ENCODE results near the gene TRIM67.

Gene TRIM67

GRCh38 chr1:231162970-231163829, 1.3 kb downstream of the TRIM67 start:
- ChIA-PET CTCF (no interaction called here), POLR2A (no interaction called here)
- no peak for TF ChIP-seq CTCF (IDR thresholded peaks at IDR 0.05; ENCODE audit: control extremely low read depth, extremely low read depth, low read depth, missing control alignments)
- no peak for DNase-seq (ENCODE audit: extremely low spot score)

GRCh38 chr1:231163830-231164427, 2.1 kb downstream of the TRIM67 start:
- TF ChIP-seq CTCF (IDR thresholded peaks at IDR 0.05; ENCODE audit: control extremely low read depth, extremely low read depth, low read depth, missing control alignments) = no peak
- DNase-seq (ENCODE audit: extremely low spot score) = no peak
- CTCF ChIA-PET = no interaction called here
- POLR2A ChIA-PET = no interaction called here

GRCh38 chr1:231165371-231165770, 3.5 kb downstream of the TRIM67 start:
- DNase-seq (ENCODE audit: extremely low spot score) = no peak

GRCh38 chr1:231166398-231166797, 4.5 kb downstream of the TRIM67 start:
- DNase-seq (ENCODE audit: extremely low spot score) = no peak
- ChIA-PET POLR2A (no interaction called here), CTCF (interaction anchor here (1.2 to 1.8 kb wide), 3 partner anchors 14 to 24 kb away, joined by 3 to 5 read pairs (median 4); no protein-coding TSS in a partner anchor)
- TF ChIP-seq CTCF (IDR thresholded peaks at IDR 0.05; ENCODE audit: control extremely low read depth, extremely low read depth, low read depth, missing control alignments) = no peak

More at GRCh38 chr1:231165371-231165770, 3.5 kb downstream of the TRIM67 start:
- ChIA-PET CTCF (interaction anchor here (1.8 kb wide), 1 partner anchor 23 kb away, joined by 5 read pairs; no protein-coding TSS in a partner anchor), POLR2A (no interaction called here)
- no peak for TF ChIP-seq CTCF (IDR thresholded peaks at IDR 0.05; ENCODE audit: control extremely low read depth, extremely low read depth, low read depth, missing control alignments)

GRCh38 chr1:231170875-231171274, 9.0 kb downstream of the TRIM67 start:
- DNase-seq (ENCODE audit: extremely low spot score) = no peak
- CTCF ChIA-PET = no interaction called here
- TF ChIP-seq CTCF (IDR thresholded peaks at IDR 0.05; ENCODE audit: control extremely low read depth, extremely low read depth, low read depth, missing control alignments) = no peak
- POLR2A ChIA-PET = no interaction called here

- ChIA-PET CTCF (no interaction called here), POLR2A (interaction anchor here (0.5 kb wide), 1 partner anchor 111 kb away, joined by 7 read pairs; no protein-coding TSS in a partner anchor)
- no peak for TF ChIP-seq CTCF (IDR thresholded peaks at IDR 0.05; ENCODE audit: control extremely low read depth, extremely low read depth, low read depth, missing control alignments)
- DNase-seq (ENCODE audit: extremely low spot score) = no peak
These were observed 9.9 kb downstream of the TRIM67 start for GRCh38 chr1:231171623-231172197.

Data from GM10248 (cell line).